Right renal cortex interstitium (tissue), 3 donors: ENCODE data around the gene CYBB. TPM values are rescaled to one million over a fixed set of nuclear protein-coding genes. Genes with fewer than 3 reads are reported as not detected.
"Not testable (repeated sequence)": the region's sequence is repeated elsewhere in the genome, so short reads cannot be mapped to it uniquely, and the experiment has no call there.

Experiments
- DNase-seq, 3 donors: peaks; one replicate each; pipeline ENCODE4 v3.0.0-alpha.2; 2013; ENCODE audit warnings: low read depth in 3 of 3, low spot score in 2 of 3
- polyA plus RNA-seq, 3 donors: library from polyadenylated mRNA; unstranded; fragments of 120-200 nt; gene quantifications; one replicate each; pipeline ENCODE4 v1.2.1, GENCODE V29; 2013; ENCODE audit not compliant: insufficient read length in 3 of 3

CYBB gene
- polyA plus RNA-seq: 10 to 100 TPM; 11.0 to 12.9 (median 11.6) TPM

DNA sequence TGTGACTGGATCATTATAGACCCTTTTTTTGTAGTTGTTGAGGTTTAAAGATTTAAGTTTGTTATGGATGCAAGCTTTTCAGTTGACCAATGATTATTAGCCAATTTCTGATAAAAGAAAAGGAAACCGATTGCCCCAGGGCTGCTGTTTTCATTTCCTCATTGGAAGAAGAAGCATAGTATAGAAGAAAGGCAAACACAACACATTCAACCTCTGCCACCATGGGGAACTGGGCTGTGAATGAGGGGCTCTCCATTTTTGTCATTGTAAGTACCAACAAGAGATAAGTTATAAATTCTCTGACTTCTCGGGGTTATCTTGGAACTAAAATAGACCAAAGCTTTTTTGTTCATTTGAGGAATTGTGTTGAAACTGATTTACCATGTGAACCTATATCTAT is at the start of gene CYBB:
Gene CYBB (plus strand): TSS at position 203 of the 400 bp plus-strand sequence. CDS start 19 bp downstream, at position 222.
- DNase-seq: no peak

DNA sequence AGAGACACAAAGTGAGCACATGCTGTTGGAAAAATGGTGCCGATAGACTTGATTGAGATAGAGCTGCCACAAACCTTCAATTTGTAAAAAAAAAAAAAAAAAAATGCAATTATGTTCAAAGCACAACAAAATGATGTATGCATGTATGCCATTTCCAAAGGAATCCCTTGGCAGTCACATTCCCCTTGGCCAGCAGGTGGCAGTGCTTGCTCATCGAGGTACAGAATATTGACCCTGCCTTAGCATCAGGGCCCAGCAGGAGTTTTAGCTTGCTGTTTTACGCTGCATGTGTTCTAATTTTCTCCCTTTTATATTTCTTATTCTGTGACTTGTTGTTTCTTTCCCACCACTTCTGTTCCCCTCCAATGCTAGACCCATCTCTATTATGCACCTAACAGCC is 34.5 kb upstream of the CYBB start:
- DNase-seq: peak in 2 of 3 donors; percentile 29 to 46

DNA sequence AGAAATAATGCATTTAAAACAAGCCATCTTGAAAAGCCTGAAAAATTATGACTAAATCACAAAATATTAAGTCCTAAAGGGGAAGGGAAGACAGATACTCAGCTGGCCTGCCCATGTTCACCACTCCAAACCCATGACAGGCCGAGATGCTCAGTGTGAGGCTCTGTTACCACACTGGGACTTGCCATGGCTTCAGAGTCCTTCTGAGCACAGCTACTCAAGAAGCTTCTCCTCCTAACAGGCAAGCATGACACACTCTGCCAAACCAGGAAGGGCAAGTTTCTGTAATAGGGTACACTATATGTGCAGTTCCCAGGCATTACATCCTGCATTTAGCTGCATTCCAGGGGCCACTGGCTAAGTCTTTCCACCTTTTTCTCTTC is 34.0 kb upstream of the CYBB start:
- DNase-seq: no peak

DNA sequence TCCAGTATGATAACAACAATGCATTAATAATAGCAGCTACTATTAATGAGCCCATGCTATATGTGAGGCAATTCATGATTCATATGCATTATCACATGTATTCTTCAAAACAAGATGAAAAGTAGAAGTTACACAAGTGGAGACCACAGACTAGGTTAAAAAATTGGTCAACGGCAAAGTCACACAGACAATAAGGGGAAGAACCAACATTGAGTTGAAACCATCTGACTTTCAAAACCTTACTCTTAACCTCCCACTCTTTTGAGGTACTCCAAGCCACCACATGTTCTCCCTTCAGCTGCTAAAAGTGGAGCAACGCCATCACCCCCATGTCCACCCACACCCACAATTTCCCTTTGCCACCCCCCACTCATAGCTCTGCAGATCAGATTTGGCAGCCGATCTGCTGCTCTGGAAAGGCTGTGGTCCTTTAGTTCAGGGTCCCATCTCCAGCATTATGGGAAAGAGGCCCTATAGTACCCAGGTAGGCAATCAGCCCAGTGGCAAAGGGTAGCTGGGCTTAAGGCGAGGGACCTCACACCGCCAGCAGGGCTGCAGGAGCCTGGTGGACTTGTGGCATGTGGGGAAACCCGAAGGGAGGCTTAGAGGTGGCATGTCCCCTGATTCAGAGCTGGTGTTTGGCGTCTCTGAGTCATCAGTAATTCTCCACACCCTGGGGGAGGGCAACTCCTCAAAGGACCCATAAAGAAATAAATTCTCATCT is 33.5 kb upstream of the CYBB start:
- DNase-seq: no peak

DNA sequence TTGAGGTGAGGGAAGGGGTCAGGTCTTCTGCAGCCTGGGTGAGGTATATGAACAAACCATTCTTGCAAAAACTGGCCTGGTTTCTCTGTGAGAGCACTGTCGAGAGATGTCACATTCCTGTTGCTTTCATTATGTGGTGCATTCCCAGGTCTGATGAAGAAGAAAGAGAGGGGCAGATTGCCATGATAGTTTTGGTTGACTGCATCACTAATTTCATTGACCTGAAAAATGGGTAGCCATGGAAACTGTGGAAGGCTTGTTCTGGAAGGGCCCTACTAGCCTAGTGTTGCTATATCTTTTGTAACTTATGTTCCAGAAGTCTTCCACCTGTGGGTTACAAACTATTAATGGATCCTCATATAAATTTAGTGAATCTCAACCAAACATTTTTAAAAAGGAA is 32.9 kb upstream of the CYBB start:
- DNase-seq: no peak

DNA sequence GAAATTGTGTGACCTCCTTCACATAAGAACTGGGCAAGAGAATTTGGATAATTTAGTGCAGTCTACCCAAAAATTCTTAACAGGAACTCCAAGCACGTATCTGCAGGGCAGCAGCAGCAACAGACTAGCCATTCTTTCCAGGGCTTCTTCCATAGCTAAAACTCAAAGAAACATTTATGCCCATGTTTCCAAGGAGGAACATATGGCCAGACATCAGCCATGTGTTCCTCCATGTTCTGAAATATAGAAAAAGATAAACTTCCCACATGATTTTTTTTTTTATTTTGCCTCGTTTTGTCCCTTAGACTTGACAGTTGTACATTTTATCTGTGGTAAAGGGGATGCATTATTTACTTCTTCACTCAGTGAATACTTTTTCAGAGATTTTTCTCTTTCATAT is 27.6 kb upstream of the CYBB start:
- DNase-seq: no peak

DNA sequence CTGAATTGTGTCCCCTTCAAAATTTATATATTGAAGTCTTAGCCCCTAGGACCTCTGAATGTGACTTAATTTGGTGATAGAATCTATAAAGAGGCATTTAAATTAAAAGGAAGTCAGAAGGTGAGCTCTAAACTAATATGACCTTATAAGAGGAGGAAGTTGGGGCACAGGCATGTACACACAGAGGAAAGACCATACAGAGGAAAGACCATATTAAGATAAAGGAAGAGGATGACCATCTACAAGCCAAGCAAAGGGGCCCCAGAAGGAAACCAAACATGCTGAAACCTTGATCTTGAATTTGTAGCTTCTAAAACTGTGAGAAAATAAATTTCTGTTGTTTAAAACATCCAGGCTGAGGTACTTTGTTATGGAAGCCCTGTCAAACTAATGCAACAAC is 26.9 kb upstream of the CYBB start:
- DNase-seq: no peak

DNA sequence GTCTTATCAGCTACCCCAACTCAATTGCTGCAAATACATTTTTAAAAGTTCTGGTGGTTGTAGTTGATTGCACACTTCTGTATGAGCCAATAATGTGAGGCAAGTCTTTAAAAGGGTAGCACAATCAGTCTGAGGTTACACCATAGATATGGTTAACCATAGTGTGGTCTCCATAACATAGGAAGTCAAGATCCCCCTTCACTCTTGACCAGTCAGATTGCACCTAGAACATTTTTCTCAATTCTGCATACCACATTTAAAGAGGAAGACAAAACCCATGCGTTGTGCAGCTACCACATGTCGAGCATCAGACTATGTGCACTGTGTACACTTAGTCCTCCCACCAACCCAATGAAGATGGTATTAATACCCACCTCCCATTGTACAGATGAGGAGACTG is 26.5 kb upstream of the CYBB start:
- DNase-seq: no peak

DNA sequence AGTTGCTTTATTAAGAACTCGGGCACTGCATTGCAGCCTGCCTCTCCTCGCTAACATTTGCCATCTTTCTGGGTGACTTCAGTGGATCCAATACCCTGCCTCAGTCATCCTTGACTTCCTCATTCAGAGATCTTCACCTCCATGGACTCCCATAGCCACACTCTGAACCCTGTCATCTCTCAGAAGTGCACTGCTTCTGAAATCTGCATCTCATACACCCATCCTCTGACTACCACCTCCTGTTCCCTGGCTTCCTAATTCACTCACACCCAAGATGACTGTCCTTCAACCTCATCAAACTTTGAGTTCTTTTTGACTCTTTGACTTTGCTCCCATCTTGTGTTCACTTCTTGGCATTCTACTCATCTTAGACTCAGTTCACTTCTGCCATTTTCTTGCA is 25.3 kb upstream of the CYBB start:
- DNase-seq: no peak

DNA sequence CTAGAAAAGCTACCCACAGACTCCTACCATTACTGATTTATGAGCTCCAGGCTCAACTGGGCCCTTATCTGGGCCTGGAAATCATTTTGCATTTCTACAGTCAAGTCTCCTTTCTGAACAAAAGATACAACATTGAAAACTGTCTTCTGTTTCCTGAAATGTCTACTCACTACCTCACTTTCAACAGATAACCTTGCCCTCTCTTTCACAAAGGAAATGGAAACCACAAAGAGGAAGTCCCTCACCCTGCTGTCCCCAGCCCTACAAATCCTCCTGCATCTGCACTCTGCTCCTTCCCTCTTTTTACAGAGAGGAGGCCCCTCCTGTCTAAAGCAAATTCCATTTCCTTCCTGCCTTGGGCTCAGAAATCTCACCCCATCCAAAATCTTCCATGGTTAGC is 24.8 kb upstream of the CYBB start:
- no peak for DNase-seq

DNA sequence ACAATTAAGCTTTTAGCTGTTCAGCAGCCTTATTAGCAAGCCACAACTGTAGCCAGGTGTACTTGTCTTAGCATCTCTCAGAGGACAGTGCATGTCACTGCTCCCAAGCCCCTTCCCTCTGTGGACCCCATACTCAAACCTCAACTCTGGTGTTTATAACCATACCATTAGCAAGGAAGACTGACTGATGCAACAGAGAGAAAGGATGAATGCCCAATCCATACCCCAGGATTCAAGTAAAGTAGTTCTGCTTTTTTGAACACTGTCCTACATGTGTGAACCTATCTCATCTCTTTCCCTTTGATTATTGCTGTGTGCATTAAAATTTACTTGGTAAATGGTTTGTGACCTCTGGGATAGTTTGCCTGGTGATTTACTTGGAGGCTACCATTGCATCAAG is 22.8 kb upstream of the CYBB start:
- no peak for DNase-seq

DNA sequence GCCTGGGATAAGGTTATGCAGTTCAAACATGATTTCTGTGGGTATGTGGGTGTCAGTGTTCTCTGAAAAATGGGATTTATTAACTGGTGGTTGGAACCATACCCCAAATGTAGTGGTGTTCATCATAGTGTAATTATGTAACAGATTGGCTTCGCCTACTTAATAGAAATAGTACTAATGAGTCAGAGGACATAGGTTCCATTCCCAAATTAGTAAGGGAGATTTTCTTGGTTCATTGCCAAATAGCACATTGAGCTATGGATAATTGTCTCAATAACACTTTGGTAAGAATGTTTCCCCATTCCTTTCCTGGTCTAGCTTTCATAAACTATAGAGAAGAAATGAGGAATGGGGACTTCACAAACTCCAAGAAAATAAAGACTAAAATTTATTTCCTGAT is 20.5 kb upstream of the CYBB start:
- no peak for DNase-seq

DNA sequence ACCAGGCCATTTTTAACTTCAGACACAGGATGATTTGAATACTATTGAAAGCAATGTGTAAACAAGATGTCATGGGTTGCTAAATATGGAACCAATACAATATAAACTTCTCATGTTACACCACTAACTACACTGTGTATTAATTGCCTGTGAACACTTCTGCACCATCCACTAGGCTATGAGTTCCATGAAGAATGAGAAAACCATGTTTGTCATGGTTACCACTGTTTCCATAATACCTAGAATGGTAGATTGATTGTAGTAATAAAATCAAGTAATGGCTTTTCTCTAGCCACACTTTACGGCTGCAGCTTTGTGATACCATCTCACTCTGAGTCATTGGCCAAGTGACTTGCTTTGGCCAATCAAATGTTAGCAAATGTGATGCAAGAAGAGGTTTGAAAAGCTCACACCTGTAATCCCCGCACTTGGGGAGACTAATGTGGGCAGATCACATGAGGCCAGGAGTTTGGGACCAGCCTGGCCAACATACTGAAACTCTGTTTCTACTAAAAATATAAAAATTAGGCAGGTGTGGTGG is 19.9 kb upstream of the CYBB start:
- DNase-seq: no peak

DNA sequence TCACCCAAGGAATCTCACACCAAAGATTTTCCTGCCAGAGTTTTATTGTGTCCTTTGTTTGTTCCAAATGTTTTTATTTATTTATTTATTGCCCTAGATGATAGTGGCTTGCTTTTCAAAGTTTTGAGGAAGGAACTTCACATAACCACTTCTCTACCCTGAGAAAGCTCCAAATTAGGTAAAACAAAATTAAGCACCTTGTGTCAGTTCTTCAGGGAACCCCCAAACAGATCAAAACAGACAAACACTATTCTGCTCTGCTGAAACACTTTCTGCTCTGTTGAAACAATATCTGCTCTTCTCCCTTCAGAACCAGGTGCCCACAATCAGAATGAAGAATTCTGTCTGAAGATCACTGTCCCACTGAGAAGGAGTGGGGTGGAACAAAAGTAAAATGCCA is 16.5 kb upstream of the CYBB start:
- DNase-seq: no peak

DNA sequence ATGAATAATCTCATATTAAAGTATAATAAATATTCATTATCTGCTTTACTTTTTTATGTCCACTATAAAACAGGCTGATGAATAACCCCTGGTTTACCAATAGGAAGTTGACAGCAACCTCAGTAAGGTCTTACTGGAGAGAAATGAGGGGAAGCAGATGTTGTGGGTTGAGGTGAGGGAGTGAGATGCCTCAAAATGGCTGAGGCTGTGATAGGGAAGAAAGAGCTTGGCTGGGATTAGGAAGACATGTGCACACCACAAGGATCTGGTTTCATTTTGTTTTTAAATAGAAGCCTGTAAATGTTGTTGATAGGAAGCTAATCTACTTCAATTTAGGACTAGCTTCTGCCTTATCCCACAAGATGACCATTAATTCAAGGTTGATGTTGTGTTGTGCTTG is 14.4 kb upstream of the CYBB start:
- DNase-seq: no peak

DNA sequence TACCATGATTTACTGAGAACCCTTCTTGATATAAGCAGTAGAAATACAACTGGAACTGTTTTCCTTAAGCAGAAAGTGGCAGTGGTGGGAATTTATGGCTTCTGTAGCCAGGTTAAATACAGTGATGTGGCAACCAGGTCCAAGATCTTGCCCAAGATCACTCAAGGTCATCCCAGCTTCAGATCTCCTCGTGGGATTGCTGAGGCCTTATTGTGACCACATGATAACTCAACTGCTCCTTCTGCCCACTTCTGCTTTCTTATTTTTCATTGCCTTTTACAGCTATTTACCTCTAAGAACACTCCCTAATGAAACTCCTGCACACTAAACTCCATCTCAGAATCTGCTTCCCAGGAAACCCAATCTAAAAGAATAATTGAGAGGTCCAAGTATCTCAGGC is 12.4 kb upstream of the CYBB start:
- DNase-seq: no peak

DNA sequence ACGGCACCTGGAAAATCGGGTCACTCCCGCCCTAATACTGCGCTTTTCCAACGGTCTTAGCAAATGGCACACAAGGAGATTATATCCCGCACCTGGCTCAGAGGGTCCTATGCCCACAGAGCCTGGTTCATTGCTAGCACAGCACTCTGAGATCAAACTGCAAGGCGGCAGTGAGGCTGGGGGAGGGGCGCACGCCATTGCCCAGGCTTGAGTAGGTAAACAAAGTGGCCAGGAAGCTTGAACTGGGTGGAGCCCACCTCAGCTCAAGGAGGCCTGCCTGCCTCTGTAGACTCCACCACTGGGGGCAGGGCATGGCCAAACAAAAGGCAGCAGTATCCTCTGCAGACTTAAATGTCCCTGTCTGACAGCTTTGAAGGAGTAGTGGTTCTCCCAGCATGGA is 11.0 kb upstream of the CYBB start:
- DNase-seq: not testable (repeated sequence)

DNA sequence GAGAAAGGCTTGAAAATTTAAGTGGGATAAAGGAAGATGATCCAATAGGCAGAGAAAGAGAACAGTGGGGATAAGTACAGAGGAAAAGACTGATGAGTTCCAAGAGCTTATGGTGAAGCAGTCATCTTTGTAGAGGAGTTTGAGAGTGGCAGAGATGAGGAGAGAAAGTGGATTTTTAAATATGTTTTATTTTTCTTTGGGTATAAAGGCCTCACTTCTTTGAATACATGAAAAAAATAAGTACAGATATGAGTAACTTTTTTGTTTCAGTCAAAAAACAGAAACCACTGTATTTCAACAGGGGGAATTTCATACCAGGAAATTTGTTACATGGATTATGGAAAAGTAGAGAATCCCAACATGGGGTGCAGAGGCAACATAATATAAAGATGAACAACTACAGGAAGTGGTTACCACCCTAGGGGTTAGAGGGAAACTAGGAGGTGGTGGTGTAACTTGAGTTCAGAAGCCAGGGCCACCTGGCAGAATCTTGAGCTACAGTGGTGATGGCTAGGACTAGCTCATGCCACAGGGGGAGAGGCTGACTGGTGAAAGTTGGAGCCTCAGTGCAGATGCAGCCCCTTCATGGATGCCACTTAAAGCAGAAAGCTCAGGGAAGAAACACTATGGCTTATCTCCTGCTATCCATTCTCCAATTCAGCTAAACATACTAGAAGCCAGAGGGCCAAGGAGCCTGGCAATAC is 3.4 kb upstream of the CYBB start:
- no peak for DNase-seq

DNA sequence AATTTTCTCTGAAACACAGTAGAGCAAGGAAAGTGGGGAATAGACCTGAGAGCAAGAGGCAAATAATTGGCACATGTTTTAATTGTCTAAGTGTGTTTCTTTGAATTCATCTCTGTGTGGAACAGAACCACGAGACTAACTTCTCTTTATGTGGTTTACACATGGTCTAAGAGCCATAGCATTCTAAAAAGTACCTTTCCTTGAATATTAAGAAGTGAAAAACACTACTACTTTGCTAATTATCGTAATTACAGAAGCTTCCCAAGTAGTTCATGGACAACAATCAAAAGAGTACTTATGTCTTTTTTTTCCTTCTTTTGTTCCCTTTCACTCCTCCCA is 2.9 kb upstream of the CYBB start:
- DNase-seq: no peak

DNA sequence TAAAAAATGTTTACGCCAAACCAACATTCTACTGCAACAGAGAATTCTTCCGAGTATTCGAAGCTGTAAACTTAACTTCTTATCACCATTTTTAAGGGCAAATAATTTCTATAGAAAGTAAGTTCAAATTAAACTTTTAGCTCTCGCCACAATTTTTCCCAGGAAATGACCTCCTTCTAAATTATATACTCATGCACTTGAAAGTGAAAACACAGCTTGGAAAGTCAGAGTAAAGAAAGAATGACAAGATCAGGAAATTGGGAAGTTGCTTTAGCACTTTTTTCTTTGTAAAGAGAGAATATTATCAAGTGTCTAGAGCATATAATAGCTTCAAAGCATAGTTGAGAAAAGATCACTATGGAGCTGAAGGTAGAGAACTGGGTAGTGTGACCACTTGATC is 1.2 kb downstream of the CYBB start:
- DNase-seq: no peak

DNA sequence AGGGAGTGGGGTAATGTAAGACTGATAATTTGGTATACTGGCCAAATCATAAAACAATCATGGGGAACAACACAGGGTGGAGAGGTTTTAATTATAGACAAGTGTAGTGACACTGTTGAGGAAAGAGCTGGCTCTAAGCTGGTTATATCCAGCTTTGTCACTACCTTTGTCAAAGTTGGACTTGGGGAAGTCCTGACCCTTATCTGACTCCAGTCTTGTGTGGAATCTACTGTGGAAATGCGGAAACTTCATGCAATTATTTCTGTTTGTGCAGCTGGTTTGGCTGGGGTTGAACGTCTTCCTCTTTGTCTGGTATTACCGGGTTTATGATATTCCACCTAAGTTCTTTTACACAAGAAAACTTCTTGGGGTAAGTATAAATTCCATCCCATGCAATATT is 2.0 kb downstream of the CYBB start:
- no peak for DNase-seq

DNA sequence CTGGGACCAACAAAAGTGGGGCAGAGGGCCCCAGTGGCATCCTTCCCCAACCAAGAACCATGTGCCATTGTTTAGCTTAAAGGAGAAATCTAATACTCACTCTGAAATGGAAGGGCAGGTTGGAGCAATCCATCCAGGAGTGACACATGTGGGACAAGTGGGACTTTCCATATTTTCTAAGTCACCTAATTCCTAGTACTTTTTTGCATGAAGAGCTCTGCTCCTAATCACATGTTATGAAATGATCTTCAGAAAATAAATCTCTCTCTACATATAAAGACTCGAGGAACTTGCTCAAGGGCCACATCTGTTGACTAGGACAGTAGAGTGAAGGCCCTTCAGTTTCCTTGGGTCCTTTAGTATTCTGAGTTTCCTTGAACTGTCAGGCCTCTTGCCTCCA is 2.5 kb downstream of the CYBB start:
- DNase-seq: no peak
